Left kidney (tissue), 2 donors: Measurements from ENCODE around the gene PLLP. TPM values are rescaled to one million over a fixed set of nuclear protein-coding genes. Genes with fewer than 3 reads are reported as not detected.
A peak's percentile ranks its signal among the peaks of the same experiment; 100 is the strongest.
"Not testable (repeated sequence)": the region's sequence is repeated elsewhere in the genome, so short reads cannot be mapped to it uniquely, and the experiment has no call there.

Experiments used
- DNase-seq: peaks from one replicate; pipeline ENCODE4 v3.0.0-alpha.2; 2013
- polyA plus RNA-seq: library from polyadenylated mRNA; unstranded; fragments of 120-200 nt; gene quantifications from one replicate; pipeline ENCODE4 v1.2.1, GENCODE V29; 2013; ENCODE audit not compliant: insufficient read length

The PLLP gene
- polyA plus RNA-seq, 1 donor, result 16.8 TPM

DNA sequence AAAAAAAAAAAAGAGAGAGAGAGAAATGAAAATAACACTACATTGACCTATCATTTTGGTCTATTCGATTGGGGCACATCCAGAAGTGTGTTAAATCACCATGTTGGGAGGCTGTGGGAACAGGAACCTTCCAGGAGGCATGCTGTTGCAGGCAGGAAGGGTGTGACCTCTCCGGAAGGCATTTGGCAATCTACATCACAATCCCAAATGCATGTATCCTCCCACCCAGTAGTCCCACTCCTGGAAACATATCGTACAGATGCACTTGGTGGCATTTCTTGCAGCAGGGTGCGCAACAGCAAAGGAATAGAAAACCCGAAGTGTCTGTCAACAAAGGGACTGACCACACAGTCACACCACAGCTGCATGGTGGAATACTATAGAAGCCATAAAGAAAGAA, 7.9 kb downstream of the PLLP start:
- DNase-seq, result no peak

DNA sequence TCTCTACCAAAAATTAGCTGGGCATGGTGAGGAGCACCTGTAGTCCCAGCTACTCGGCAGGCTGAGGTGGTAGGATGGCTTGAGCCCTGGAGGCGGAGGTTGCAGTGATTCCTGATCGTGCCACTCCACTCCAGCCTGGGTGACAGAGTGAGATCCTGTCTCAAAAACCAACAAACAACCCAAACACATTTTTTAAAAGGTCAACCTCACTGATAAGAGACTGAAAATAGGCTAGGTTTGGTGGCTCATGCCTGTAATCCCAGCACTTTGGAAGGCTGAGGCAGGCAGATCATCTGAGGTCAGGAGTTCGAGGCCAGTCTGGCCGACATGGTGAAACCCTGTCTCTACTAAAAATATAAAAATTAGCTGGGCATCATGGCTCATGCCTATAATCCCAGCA, 8.5 kb downstream of the PLLP start:
- DNase-seq, result not testable (repeated sequence)

DNA sequence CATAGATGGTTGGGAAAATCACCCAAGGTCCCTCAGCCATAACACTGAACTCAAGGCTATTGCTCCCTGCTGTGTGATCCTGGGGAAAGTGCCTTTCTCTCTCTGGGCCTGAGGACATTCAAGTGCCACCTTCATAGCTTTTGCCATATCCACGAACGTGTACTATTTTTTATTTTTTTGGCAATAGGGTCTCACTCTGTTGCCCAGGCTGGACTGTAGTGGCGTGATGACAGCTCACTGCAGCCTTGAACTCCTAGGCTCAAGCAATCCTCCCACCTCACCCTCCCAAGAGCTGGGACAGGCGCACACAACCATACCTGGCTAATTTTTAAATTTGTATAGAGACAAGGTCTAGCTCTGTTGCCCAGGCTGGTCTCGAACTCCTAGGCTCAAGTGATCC, 10.6 kb downstream of the PLLP start:
- DNase-seq, result no peak

- no peak for DNase-seq
These were observed 11.1 kb downstream of the PLLP start for GRCh38 chr16:57273359-57273758.

DNA sequence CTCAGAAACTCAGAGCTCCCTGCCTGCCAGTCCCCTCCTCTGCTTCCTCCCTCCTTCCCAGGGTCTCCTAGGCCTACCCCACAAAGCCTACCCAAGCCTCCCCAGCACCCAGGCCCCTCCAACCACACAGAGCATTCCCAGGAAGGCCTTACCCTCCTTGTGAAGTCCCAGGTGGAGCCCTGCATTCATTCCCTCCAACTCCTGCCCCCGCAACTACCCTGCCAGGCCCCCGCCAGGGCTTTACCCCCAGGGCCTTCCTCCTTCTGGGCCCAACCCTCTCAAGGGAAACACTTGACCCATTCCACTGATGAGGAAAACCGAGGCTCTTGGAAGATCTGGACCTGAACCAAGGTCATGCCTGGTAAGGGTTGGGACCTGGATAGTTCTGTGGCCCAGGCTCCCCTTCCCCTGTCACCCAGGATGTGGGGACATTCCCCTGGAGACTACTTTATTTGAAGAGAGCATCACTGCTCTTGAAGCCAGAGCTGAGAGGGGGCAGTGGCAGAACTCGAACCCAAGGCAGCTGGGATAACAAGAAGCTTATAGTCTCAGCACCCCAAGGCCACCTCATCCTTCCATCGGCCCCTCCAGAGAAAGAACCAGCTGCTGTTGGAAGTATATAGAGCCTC, 12.5 kb downstream of the PLLP start:
- no peak for DNase-seq

DNA sequence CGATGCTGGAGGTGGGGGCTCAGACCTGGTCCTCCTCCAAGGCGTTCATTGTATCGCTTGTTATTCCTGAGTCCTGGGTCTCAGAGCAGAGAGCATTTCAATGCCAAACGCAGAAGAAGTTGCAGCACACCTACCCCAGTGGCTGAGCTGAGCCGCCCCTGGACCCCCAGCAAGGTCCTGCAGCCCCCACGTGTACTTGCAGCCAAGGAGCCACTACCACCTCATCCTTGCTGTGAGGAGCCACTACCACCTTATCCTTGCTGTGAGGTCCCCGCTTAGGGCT, 13.5 kb downstream of the PLLP start:
- DNase-seq, result no peak

DNA sequence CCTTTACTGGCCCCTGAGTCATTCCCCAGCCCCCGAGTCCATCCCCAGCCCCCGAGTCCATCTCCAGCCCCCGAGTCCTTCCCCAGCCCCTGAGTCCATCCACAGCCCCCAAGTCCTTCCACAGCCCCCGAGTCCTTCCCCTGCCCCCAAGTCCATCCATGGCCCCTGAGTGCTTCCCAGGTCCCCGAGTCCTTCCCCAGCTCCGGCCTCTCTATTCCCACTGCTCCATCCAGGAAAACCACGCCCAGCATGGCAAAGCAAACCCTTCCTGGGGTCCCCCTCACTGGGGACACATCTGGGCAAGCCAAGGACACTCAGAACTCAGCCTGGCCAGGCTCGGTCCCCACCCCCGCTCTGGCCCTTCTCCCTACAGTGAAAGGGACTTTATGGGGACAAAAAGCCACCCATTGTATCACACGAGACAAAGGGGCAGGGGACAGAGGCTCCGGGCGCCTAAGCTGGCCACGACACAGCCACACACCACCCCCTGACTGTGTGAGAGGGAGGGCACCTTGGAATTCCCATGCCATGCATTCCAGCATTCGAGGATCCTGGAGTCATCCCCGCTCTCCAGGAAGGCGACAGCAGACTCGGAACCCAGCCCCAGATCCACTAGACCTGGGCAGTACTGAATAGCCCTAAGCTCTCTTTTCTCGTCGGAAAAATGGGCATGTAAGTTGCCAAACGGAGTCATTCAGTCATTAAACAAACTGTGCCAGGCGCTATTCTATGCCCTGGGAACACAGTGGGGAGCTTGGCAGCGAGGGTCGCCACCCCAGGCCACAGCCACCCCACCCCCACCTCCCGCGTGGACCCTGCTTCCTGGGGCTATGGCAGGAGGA, 14.0 kb downstream of the PLLP start:
- no peak for DNase-seq

DNA sequence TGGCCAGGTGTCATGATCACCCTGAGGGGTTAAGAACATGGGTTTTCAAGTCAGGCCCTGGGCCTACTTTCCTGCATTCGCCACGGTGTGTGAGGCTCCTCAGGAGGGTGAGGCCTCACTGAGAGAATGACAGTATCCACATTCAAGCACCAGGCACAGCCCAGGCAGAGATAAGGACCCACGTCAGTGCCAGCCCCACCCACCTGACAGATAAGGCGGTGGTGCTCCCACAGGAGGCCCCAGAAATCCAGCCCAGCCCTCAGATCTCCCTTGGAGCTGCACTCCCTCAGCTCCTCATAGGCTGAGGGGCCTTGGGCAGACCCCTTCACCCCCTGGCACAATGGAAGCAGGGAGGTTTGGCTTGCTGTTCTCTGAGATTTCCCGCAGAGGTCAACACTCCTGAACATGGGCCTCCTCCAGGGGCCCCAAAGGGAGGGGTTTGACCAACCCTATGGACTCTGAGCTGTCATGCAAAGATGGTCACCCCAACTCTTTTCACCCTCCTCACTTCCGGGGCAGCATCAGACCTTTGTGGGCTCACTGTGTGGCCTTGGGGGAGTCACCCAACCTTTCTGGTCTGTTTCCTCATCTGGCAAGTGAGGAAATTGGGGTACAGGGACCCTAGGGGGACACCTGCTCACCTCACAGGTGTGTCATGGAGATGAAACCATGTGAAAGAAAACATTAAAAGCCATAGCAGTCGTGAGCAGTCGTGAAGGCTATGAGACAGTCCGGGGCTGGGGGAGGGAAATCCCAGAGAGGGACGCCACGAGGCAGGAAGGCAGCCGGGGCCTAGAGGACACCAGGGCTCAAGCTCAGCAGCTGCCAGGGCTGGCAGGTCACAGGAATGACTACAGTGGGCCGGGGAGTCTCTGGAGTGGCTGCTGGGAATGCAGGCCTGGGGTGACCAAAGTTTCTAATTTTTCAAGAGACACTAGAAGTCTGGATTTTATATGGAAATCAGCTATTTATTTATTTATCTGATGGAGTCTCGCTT, 15.4 kb downstream of the PLLP start:
- DNase-seq, result no peak

- DNase-seq, result not testable (repeated sequence)
These were observed 17.1 kb downstream of the PLLP start for GRCh38 chr16:57267343-57267742.

DNA sequence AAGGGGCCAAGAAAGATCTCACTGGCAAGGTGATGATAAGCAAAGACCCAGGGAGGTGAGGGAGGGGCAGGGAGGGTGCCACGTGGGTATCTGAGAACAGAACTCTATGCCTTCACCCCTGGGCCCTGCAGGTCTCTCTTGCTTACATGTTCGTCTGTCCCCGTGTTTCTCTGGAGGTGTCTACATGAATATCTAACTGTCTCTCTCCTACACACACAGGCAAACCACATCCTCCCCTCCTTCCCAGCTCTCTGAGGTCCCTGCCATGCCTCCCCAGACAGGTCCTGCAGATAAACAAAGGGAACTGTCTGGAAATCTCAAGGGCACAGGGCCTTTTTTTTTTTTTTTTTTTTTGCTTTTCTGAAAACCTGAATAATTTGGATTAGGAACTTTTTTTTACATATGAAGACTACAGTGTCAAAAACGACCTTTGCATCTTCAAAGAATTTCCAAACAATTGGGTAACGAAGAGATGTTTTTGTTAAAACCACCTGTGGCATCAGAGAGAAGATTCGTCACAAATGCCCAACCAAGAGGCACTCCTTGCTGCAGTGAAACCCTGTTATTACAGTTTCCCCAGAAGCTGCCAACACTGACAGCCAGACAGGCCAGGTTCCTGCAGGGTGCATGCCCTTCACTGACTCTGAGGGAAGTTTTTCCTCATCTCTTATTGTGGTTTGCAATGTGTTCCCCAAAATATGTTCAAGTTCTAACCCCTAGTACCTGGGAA, 17.8 kb downstream of the PLLP start:
- DNase-seq, result no peak

DNA sequence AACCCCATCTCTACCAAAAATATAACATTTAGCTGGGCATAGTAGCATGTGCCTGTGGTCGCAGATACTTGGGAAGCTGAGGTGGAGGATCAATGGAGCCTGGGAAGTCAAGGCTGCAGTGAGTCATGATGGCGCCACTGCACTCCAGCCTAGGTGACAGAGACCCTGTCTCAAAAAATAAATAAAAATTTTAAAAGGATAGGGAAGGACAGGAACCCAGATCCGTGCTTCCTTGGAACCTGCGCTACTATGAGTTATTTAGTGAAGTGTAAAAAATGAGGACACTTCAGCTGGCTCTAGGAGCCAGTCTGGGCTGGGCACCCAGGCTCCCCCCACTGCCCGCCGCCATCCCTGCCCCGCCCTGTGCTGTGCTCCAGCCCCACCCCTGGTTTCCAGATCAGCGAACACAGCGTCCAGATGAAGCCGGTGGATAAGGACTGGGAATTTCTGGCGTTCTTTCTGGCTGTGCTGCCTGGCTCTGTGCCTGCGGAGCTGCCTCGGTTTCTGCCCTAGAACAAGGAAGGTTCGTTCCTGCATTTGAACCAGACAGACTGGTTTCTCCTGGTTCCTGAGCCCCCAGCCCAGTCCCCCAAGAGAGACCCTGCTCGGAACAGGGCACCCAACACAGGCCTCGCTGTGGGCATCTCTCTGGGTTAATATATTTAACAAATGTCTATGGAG, 18.5 kb downstream of the PLLP start:
- peak; percentile 59 for DNase-seq

GRCh38 chr16:57264950-57265371, 19.5 kb downstream of the PLLP start:
- DNase-seq, result no peak

GRCh38 chr16:57264381-57264780, 20.1 kb downstream of the PLLP start:
- no peak for DNase-seq

GRCh38 chr16:57263541-57264351, 20.7 kb downstream of the PLLP start:
- DNase-seq, result no peak

GRCh38 chr16:57262841-57263540, 21.5 kb downstream of the PLLP start:
- DNase-seq, result no peak

GRCh38 chr16:57261806-57262205, 22.7 kb downstream of the PLLP start:
- DNase-seq, result no peak

GRCh38 chr16:57260294-57260929, 24.1 kb downstream of the PLLP start:
- DNase-seq, result no peak

DNA sequence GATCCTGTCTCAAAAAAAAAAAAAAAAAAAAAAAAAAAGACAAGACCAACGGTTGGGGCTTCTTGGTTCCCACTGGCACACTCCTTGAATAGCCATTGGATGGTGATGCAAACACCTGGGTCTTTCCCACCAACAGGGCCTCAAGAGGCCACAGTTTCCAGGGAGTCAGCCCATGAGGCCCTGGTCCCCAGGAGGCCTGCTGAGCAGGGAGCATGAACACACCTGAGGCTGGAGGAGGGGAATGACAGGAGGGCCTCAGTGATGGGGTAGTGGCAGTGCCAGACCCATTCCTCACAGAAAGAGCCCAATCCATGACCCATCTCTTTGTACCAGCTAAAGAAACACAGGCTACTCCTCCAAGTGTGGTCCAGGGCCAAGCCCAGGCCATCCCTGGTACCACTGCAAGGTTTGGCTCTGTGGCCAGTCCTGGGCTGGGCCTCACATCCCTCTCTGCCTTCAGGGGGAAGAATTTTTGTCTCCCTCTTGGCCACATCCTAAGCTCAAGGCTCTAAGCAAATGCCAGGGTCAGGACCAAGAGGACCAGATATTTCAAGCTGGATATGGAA, 25.5 kb downstream of the PLLP start:
- no peak for DNase-seq
